CD4-positive, alpha-beta T cell treated with Interleukin-6 for 4 hours (primary cell): Measurements from ENCODE around the gene SNPH.

ENCODE experiments used
- DNase-seq: peaks from one replicate; pipeline ENCODE4 v3.0.0-alpha.2; 2020; ENCODE audit warnings: mixed read lengths

SNPH gene

GRCh38 chr20:1307571-1307971 is 41.5 kb downstream of the SNPH start:
- no peak for DNase-seq

- DNase-seq, result no peak
Measured at GRCh38 chr20:1308067-1308701, 42.1 kb downstream of the SNPH start.

- DNase-seq, result no peak
Measured at GRCh38 chr20:1308702-1309095, 42.6 kb downstream of the SNPH start.

- peak; percentile 33 for DNase-seq
Measured at GRCh38 chr20:1309439-1309847, 43.3 kb downstream of the SNPH start.

- no peak for DNase-seq
Measured at GRCh38 chr20:1310071-1310470, 44.0 kb downstream of the SNPH start.

GRCh38 chr20:1310506-1311190 is 44.6 kb downstream of the SNPH start:
- DNase-seq, result no peak

GRCh38 chr20:1312308-1312707 is 46.2 kb downstream of the SNPH start:
- DNase-seq, result no peak

- no peak for DNase-seq
Measured at GRCh38 chr20:1312904-1313235, 46.8 kb downstream of the SNPH start.

- peak; percentile 77 for DNase-seq
Measured at GRCh38 chr20:1313236-1313964, 47.3 kb downstream of the SNPH start.

GRCh38 chr20:1315804-1316203 is 49.7 kb downstream of the SNPH start:
- no peak for DNase-seq

GRCh38 chr20:1317545-1318255 is 51.6 kb downstream of the SNPH start:
- DNase-seq, result no peak

- DNase-seq, result no peak
Measured at GRCh38 chr20:1319051-1319450, 53.0 kb downstream of the SNPH start.

- DNase-seq, result no peak
Measured at GRCh38 chr20:1319462-1319861, 53.4 kb downstream of the SNPH start.

GRCh38 chr20:1320016-1320415 is 53.9 kb downstream of the SNPH start:
- no peak for DNase-seq

GRCh38 chr20:1320902-1321653 is 55.0 kb downstream of the SNPH start:
- DNase-seq, result no peak

GRCh38 chr20:1321654-1321939 is 55.5 kb downstream of the SNPH start:
- no peak for DNase-seq

- no peak for DNase-seq
Measured at GRCh38 chr20:1322511-1323245, 56.6 kb downstream of the SNPH start.

GRCh38 chr20:1323256-1323655 is 57.2 kb downstream of the SNPH start:
- no peak for DNase-seq

GRCh38 chr20:1323830-1324597 is 57.9 kb downstream of the SNPH start:
- DNase-seq, result no peak

GRCh38 chr20:1324598-1325172 is 58.6 kb downstream of the SNPH start:
- peak; percentile 26 for DNase-seq
